Measurements from ENCODE around the gene SNAP29. TPM values are rescaled to one million over a fixed set of nuclear protein-coding genes. Genes with fewer than 3 reads are reported as not detected.
"Not testable (repeated sequence)": the region's sequence is repeated elsewhere in the genome, so short reads cannot be mapped to it uniquely, and the experiment has no call there.

Gene SNAP29
- total RNA-seq, 1 experiment from 2014 or later, result 17.9 TPM

DNA sequence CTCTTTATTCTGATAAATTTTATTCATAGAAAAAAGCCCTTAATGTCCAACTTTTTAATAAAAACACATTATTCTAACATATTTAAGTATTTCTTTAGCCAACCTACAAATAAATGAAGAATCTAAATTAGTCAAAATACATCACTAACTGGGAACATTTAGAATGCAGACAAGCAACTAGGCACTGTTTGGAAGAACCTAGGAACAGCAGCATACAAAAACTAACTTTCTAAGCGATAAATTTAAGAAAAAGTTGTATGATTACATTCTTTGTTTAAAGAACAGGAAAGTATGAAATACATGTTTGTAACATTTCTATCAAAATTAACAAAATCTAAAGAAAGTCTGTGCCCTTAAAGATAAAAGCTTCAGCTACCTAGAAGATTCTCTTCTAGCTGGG is 35.5 kb upstream of the SNAP29 start:
- Histone ChIP-seq H2AFZ (ENCODE audit: low read length) (no peak overlapping the region), H3K4ac (ENCODE audit: low read depth, low read length) (no peak overlapping the region), H3K14ac (ENCODE audit: insufficient read depth, low read length) (no peak overlapping the region), H3K18ac (ENCODE audit: insufficient read length, low read depth, low read length) (no peak overlapping the region), H4K91ac (ENCODE audit: insufficient read length, low read depth, low read length) (no peak overlapping the region), H3K27me3 (ENCODE audit: insufficient read depth, low read length) (no peaks in the 10 kb centered on the region), H4K20me1 (ENCODE audit: control insufficient read depth, insufficient read depth, insufficient read length) (no peaks in the 10 kb centered on the region), H3K79me2 (ENCODE audit: insufficient read depth, low read length) (no peaks in the 10 kb centered on the region), H2BK5ac (ENCODE audit: insufficient read length, low read length) (no peak overlapping the region), H3K4me1 (ENCODE audit: insufficient read depth, low read length) (no peaks in the 10 kb centered on the region), H3K9me3 (ENCODE audit: control insufficient read depth, low read depth, low read length) (no peaks in the 10 kb centered on the region), H4K5ac (ENCODE audit: insufficient read length, low read depth, low read length) (no peak overlapping the region), H3K27ac (ENCODE audit: insufficient read length, low read depth, low read length) (no peak overlapping the region), H3T11ph (ENCODE audit: low read length) (no peak overlapping the region), H3K23me2 (ENCODE audit: insufficient read length, low read depth, low read length, poor library complexity, severe bottlenecking) (no peaks in the 10 kb centered on the region), H2AK5ac (ENCODE audit: insufficient read length, low read length) (no peak overlapping the region), H2BK20ac (ENCODE audit: low read depth, low read length, poor library complexity, severe bottlenecking) (no peak overlapping the region), H2BK12ac (ENCODE audit: insufficient read length, low read depth, low read length) (no peak overlapping the region), H3K23ac (ENCODE audit: insufficient read length, low read depth, low read length) (no peak overlapping the region), H3K56ac (ENCODE audit: insufficient read length, low read depth, low read length) (no peak overlapping the region), H4K8ac (replicated peaks; ENCODE audit: insufficient read length, low read depth, low read length) (no peak overlapping the region), H3K9ac (ENCODE audit: extremely low read depth, insufficient read length, low read length) (no peak overlapping the region), H3K79me1 (ENCODE audit: insufficient read depth, low read depth, low read length, poor library complexity, severe bottlenecking) (no peaks in the 10 kb centered on the region), H3K4me2 (ENCODE audit: insufficient read depth, insufficient read length, low read length) (no peak overlapping the region), H2BK15ac (ENCODE audit: low read depth, low read length) (no peak overlapping the region), H2BK120ac (ENCODE audit: low read depth, low read length, poor library complexity, severe bottlenecking) (no peak overlapping the region)
- no CpG with 5 or more reads among the region's 1 CpG for WGBS (ENCODE audit: extremely low coverage, insufficient read length, low lambda C conversion rate)
- H3K36me3 Mint-ChIP-seq (ENCODE audit: insufficient read depth in 1 of 3, low read depth in 3 of 3), result peaks cover 0 to 40% (median 4%) of the 10 kb centered on the region in 3 experiments; a peak in 2 of 7 replicates
- H3K9me3 Mint-ChIP-seq, result no peaks in the 10 kb centered on the region
- TF ChIP-seq, protein P1, sequence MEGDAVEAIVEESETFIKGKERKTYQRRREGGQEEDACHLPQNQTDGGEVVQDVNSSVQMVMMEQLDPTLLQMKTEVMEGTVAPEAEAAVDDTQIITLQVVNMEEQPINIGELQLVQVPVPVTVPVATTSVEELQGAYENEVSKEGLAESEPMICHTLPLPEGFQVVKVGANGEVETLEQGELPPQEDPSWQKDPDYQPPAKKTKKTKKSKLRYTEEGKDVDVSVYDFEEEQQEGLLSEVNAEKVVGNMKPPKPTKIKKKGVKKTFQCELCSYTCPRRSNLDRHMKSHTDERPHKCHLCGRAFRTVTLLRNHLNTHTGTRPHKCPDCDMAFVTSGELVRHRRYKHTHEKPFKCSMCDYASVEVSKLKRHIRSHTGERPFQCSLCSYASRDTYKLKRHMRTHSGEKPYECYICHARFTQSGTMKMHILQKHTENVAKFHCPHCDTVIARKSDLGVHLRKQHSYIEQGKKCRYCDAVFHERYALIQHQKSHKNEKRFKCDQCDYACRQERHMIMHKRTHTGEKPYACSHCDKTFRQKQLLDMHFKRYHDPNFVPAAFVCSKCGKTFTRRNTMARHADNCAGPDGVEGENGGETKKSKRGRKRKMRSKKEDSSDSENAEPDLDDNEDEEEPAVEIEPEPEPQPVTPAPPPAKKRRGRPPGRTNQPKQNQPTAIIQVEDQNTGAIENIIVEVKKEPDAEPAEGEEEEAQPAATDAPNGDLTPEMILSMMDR (conservative IDR thresholded peaks at IDR 0.05), result no peak
- no peak overlapping the region for H3K27ac Mint-ChIP-seq
- H3K4me3 Mint-ChIP-seq, result no peak overlapping the region
- peaks cover 9 to 11% of the 10 kb centered on the region in 2 experiments for H3K4me1 Mint-ChIP-seq
- no peaks in the 10 kb centered on the region for H3K27me3 Mint-ChIP-seq (ENCODE audit: low read depth)
- DNase-seq, result no peak

DNA sequence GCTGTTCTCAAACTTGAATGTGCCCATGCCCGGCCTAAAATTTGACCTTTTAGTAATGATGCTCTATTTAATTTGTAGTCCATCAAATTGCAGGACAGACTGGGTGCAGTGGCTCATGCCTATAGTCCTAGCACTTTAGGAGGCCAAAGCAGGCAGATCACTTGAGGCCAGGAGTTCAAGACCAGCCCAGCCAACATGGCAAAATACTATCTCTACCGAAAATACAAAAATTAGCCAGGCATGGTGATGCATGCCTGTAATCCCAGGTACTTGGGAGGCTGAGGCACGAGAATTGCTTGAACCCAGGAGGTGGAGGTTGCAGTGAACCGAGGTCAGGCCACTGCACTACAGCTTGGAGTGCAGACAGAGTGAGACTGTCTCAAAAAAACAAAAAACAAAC is 33.6 kb upstream of the SNAP29 start:
- not testable (repeated sequence) for H3K18ac ChIP-seq (ENCODE audit: insufficient read length, low read depth, low read length); H3K9me3 Mint-ChIP-seq; H2BK12ac ChIP-seq (ENCODE audit: insufficient read length, low read depth, low read length); H3T11ph ChIP-seq (ENCODE audit: low read length); H3K14ac ChIP-seq (ENCODE audit: insufficient read depth, low read length); H2BK5ac ChIP-seq (ENCODE audit: insufficient read length, low read length); H3K27me3 Mint-ChIP-seq (ENCODE audit: low read depth); H2AFZ ChIP-seq (ENCODE audit: low read length); H3K23me2 ChIP-seq (ENCODE audit: insufficient read length, low read depth, low read length, poor library complexity, severe bottlenecking); H4K5ac ChIP-seq (ENCODE audit: insufficient read length, low read depth, low read length); H2BK120ac ChIP-seq (ENCODE audit: low read depth, low read length, poor library complexity, severe bottlenecking); H2AK5ac ChIP-seq (ENCODE audit: insufficient read length, low read length); H3K27me3 ChIP-seq (ENCODE audit: insufficient read depth, low read length); H3K79me2 ChIP-seq (ENCODE audit: insufficient read depth, low read length); DNase-seq; H3K4me3 Mint-ChIP-seq; H2BK20ac ChIP-seq (ENCODE audit: low read depth, low read length, poor library complexity, severe bottlenecking); H3K9ac ChIP-seq (ENCODE audit: extremely low read depth, insufficient read length, low read length); H3K56ac ChIP-seq (ENCODE audit: insufficient read length, low read depth, low read length); H3K23ac ChIP-seq (ENCODE audit: insufficient read length, low read depth, low read length); H3K27ac Mint-ChIP-seq; H4K91ac ChIP-seq (ENCODE audit: insufficient read length, low read depth, low read length); H4K8ac ChIP-seq (replicated peaks; ENCODE audit: insufficient read length, low read depth, low read length); H3K4me1 ChIP-seq (ENCODE audit: insufficient read depth, low read length); H3K27ac ChIP-seq (ENCODE audit: insufficient read length, low read depth, low read length); H3K4me2 ChIP-seq (ENCODE audit: insufficient read depth, insufficient read length, low read length); H3K79me1 ChIP-seq (ENCODE audit: insufficient read depth, low read depth, low read length, poor library complexity, severe bottlenecking); H4K20me1 ChIP-seq (ENCODE audit: control insufficient read depth, insufficient read depth, insufficient read length); H3K4ac ChIP-seq (ENCODE audit: low read depth, low read length); H2BK15ac ChIP-seq (ENCODE audit: low read depth, low read length); H3K9me3 ChIP-seq (ENCODE audit: control insufficient read depth, low read depth, low read length)
- Mint-ChIP-seq H3K4me1 (peaks cover 9 to 11% of the 10 kb centered on the region in 2 experiments), H3K36me3 (ENCODE audit: insufficient read depth in 1 of 3, low read depth in 3 of 3) (peaks cover 0 to 39% (median 4%) of the 10 kb centered on the region in 3 experiments; a peak in 2 of 7 replicates)
- WGBS (ENCODE audit: extremely low coverage, insufficient read length, low lambda C conversion rate), result no CpG with 5 or more reads among the region's 4 CpGs

Data from H9 (cell line).